HG03175 (cell line): ENCODE measurements around the gene TEX19.

Experiments used
- ATAC-seq: cut with Tn5 transposase; IDR thresholded peaks from one replicate; pipeline ENCODE4 v1.9.1; 2021; ENCODE audit warnings: mild to moderate bottlenecking, moderate library complexity; ENCODE audit not compliant: unreplicated experiment

Gene TEX19, protein sequence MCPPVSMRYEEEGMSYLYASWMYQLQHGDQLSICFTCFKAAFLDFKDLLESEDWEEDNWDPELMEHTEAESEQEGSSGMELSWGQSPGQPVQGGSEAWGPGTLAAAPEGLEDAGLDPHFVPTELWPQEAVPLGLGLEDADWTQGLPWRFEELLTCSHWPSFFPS

DNA sequence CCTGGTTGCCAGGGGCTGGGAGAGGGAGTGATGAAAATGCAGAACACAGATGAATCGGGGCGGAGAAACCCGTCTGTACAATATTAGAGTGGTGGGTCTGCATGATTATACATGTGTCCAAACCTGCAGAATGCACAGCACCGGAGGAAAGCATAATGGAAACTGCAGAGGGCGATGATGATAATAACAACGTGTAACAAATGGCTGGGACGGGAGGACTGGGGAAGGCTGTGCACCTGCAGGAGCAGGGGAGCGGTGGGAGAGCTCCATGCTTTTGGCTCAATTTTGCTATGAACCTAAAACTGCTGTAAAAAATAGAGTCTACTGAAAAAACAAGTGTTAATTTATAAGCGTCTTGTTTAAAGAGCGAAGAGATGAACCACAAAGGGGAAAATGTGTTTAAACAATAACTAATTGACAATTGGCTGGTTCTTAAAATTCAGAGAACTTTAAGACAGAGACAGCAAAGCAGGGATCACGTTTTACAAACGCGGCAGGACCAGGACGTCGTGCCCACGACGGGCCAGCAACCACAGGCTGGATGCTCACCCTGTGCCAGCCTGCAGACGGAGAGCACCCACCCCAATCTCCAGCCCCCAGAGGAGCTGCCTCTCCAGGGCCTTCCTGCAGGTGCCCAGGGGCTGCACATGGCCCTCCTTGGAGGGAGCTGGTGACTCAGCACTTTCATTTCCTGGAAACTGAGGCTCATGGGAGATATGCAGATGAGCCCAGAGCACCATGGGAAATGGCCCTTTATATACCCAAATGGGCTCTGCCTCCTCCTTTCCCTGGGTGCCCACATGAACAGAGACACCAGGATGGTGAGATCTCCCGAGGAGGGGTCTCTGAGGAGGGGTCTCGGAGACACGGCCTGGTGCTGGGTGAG lies at the start of gene TEX19:
Gene TEX19 (plus strand): TSS at position 783 of the 886 bp plus-strand sequence. CDS start 2,904 bp downstream, outside the sequence.
- no peak for ATAC-seq

GRCh38 chr17:82309656-82310570 lies 49.1 kb upstream of the TEX19 start:
- no peak for ATAC-seq

- no peak for ATAC-seq
Observed at GRCh38 chr17:82310877-82311276, 48.2 kb upstream of the TEX19 start.

DNA sequence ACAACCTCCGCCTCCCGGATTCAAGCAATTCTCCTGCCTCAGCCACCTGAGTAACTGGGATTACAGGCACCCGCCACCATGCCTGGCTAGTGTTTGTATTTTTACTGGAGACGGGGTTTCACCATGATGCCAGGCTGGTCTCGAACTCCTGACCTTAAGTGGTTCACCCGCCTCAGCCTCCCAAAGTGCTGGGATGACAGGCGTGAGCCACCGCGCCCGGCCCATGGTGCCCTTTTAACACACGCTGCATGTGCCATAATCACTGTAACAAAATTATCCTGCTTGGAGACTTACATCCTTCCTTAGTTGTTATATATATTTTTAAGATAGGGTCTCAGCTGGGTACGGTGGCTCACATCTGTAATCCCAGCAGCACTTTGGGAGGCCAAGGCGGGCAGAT lies 47.1 kb upstream of the TEX19 start:
- ATAC-seq, result no peak

- no peak for ATAC-seq
Observed at GRCh38 chr17:82313195-82314011, 45.6 kb upstream of the TEX19 start.

DNA sequence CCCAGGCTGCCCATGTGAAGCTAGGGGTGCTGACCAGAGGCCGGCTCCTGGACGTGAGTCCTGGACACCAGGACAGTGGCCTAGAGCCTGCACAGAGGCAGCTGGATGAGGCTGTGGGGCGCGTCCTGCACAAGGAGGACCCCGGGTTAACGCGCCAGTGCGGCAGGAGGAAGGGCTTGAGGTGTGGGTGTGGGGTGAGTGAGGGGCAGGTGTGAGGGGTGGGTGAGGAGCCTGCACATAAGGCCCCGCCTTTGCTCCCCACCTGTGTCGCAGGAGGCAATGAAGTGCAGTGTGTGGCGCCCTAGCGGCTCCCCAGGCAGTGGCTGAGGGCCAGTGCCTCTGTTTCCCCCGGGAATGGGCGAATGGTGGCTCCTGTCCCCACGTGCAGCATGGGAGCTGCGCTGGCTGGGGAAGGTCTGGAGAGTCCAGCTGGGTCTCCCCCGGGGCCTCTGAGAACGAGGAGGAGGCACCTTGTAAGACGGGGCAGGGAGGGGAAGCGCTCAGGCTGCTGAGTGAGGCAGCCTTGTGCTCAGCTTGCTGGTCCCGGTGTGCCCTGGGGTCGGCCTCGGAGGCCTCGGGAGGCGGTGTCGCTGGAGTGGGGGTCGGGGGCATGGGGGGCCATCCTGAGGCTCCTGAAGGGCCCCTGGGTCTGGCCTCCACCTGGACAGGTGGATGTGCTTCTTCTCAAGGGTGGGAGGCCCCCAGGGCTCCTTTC lies 44.9 kb upstream of the TEX19 start:
- ATAC-seq, result no peak

GRCh38 chr17:82314727-82315605 lies 44.1 kb upstream of the TEX19 start:
- no peak for ATAC-seq

DNA sequence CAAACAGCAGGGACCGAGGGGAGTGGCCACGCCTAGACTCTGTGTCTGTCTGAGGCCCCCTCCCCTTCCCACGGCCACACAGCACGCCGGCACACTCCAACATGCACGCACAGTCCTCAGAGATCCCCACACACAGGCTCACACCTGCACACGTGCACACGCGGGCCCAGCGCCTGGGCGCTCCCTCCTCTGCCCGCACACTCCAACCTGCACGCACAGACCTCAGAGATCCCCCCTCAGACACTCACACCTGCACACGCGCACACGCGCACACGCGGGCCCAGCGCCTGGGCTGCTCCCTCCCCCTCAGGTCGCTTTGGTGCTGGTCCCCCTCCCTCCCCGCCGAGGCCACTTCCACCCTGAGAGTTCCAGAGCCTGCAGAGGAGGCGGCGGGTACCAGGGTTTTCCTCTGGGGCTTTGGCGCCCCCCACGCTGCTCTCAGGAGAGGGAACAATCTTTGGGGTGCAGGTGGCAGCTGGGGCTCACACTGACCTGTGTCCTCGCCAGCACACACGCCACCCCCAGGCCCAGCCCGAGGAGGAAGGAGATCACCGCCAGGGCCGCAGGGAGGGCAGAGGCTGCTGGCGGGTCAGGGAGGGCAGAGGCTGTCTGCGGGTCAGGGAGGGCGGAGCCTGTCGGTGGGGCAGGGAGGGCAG lies 43.2 kb upstream of the TEX19 start:
- no peak for ATAC-seq

DNA sequence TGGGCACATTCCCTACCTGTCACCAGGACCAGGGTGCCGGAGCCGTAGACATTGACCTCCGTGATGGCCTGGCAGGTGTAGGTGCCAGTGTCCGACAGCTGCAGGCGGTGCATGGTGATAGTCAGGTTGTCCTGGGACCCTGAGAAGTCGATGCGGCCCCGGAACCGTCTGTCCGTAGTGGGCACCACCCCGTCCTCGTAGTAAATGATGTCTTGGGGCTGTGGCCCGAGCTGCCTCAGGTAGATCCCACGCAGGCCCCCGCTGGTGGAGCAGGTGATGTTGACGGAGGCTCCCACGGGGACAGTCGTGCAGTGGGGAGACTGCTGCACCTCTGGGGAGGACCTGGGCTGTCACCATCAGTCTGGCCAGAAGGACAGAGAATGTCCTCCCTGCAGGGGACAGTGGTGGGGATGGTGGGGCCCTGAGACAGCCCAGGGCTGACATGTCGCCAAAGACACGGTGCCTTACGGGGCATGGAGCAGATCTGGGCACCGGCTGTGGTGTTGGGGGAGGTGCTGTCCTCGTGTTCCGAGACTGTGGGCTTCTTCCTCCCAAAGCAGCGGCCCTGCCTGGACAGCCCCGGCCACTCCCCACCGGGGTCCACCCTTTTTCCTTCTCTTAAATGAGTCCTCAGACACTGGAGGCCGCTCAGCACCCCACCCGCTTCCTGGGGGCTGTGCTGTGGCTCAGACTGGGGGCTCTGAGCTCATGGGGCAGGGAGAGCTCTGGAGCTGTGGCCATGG lies 42.2 kb upstream of the TEX19 start:
- ATAC-seq, result no peak

DNA sequence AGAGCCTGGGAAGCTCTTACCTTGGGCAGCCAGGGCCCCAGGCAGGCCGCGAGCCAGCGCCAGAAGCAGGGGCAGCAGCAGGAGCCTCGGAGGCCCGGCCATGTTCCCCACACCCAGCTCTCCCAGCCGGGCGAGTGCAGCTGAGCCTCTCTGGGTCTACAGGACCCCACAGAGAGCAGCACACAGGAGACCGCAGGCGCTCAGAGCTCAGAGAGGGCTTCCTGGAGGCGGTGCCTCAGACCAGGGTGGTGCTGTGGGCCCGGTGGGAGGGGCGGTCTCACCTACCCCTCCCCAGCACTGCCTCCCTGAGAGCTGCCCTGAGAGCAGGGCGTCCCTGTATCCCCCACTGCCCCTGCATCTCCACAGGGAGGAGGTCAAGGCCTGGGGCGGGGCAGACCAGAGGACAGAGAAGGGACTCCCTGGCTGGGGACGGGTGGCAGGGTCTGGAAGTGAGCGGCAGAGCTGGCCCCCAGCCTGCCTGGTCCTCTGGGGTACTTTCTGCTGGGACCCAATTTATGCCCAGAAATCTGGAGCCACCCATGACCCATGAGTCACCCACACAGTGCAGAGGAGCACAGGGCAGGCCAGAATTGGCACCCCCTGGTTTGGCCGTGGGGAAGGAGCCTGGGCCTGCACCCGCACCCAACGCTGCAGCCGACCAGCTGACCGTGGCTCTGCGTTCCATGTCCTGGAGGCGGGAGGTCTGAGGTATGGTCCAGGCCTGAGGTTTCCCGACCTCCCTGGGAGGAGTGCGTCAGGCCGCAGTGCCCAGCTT lies 41.5 kb upstream of the TEX19 start, which contains the start of gene CD7:
Gene CD7 (minus strand): TSS at position 215 of the 775 bp plus-strand sequence. CDS start 113 bp downstream, at position 102.
- ATAC-seq, result no peak

DNA sequence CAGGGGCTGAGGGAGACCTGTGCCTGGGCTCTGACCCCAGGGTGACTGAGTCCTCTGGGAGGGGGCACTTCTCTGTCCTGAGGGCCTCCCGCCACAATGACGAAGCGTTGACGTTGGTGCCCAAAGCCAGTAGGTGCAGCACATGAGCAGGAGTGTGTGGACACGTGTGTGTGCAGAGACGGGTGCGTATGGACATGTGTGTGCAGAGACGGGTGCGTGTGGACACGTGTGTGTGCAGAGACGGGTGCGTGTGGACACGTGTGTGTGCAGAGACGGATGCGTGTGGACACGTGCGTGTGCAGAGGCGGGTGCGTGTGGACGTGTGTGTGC lies 40.9 kb upstream of the TEX19 start:
- no peak for ATAC-seq

DNA sequence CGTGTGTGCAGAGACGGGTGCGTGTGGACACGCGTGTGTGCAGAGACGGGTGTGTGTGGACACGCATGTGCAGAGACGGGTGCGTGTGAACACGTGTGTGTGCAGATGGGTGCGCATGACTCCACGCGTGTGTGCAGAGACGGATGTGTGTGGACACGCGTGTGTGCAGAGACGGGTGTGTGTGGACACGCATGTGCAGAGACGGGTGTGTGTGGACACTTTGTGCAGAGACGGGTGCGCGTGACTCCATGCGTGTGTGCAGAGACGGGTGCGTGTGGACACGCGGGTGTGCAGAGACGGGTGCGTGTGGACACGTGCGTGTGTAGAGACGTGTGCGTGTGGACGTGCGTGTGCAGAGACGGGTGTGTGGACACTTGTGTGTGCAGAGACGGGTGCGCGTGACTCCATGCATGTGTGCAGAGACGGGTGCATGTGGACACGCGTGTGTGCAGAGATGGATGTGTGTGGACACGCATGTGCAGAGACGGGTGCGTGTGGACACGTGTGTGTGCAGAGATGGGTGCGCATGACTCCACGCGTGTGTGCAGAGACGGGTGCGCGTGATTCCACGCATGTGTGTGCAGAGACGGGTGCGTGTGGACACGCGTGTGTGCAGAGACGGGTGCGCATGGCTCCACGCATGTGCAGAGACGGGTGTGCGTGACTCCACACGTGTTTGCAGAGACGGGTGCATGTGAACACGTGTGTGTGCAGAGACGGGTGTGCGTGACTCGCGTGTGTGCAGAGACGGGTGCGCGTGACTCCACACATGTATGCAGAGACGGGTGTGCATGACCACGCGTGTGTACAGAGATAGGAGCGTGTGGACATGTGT lies 40.1 kb upstream of the TEX19 start:
- ATAC-seq, result no peak

DNA sequence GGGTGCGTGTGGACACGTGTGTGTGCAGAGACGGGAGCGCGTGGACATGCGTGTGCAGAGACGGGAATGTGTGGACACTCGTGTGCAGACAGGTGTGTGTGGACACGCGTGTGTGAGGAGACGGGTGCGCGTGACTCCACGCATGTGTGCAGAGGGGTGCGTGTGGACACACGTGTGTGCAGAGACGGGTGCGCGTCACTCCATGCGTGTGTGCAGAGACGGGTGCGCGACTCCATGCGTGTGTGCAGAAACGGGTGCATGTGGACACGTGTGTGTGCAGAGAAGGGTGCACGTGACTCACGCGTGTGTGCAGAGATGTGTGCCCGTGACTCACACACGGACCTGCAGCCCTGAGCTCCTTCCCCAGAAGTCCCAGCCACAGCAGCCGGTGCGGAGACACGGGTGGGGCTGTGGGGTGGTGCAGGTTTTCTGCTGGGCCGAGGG lies 39.4 kb upstream of the TEX19 start:
- no peak for ATAC-seq

GRCh38 chr17:82320140-82320840 lies 38.8 kb upstream of the TEX19 start:
- ATAC-seq, result no peak
